ENCODE results near the gene OR7A17. TPM values are rescaled to one million over a fixed set of nuclear protein-coding genes. Genes with fewer than 3 reads are reported as not detected.

OR7A17 gene
- total and polyA plus RNA-seq, 12 donors = not detected

DNA sequence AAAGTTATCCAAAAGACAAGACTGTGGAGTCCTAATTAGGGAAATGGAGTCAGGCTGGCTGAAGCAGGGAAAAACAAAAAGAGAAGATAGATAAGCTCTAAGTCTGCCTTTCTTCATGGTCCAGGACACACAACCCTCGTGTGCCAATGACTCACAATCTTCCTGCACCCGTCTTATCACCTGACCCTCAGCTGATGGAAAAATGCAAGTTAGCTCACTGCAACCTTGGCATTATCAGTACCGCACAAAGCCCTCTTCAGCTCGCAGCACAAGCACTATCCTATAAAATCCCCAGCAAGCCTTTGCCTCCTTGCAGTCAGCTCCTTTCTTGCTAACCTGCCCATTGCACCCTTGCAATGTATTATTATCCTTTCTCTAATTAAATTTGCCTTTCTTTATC, 55.2 kb downstream of the OR7A17 start:
- no peaks in the 10 kb centered on the region for H3K36me3 ChIP-seq
- no peaks in the 10 kb centered on the region for H3K4me1 ChIP-seq
- intact Hi-C loops (cut with DNase I) = no loop called here
- 23 to 42% methylated on average over 4 of the region's 4 CpGs for WGBS, 2 donors
- DNase-seq = no peak
- H3K4me3 ChIP-seq = no peak overlapping the region
- H3K9me3 ChIP-seq = no peaks in the 10 kb centered on the region
- no peak for ATAC-seq
- H3K27ac ChIP-seq = no peak overlapping the region
- H3K27me3 ChIP-seq = peaks cover 0 to 17% (median 5%) of the 10 kb centered on the region in 7 donors
- TF ChIP-seq, protein P1, sequence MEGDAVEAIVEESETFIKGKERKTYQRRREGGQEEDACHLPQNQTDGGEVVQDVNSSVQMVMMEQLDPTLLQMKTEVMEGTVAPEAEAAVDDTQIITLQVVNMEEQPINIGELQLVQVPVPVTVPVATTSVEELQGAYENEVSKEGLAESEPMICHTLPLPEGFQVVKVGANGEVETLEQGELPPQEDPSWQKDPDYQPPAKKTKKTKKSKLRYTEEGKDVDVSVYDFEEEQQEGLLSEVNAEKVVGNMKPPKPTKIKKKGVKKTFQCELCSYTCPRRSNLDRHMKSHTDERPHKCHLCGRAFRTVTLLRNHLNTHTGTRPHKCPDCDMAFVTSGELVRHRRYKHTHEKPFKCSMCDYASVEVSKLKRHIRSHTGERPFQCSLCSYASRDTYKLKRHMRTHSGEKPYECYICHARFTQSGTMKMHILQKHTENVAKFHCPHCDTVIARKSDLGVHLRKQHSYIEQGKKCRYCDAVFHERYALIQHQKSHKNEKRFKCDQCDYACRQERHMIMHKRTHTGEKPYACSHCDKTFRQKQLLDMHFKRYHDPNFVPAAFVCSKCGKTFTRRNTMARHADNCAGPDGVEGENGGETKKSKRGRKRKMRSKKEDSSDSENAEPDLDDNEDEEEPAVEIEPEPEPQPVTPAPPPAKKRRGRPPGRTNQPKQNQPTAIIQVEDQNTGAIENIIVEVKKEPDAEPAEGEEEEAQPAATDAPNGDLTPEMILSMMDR (IDR thresholded peaks at IDR 0.05) = no peak

Other genes starting within 250 kb of the OR7A17 start
- gene ADGRE3, start 211.3 kb downstream of the OR7A17 start, total RNA-seq = under 1 TPM in 7 of 10 donors, not detected in 3; 0.15 to 0.78 (median 0.26) TPM
- gene ADGRE3, start 211.3 kb downstream of the OR7A17 start, polyA plus RNA-seq = under 1 TPM in 1 of 2 donors, not detected in 1; 0.01 TPM
- 10 to 100 TPM in 2 of 10 donors, 1 to 10 TPM in 8; 5.8 to 10.3 (median 8.5) TPM for gene ZNF333, start 196.1 kb downstream of the OR7A17 start, total RNA-seq
- gene ZNF333, start 196.1 kb downstream of the OR7A17 start, polyA plus RNA-seq = 10 to 100 TPM in 1 of 2 donors, 1 to 10 TPM in 1; 4.2 to 12.8 TPM
- 1 to 10 TPM in 4 of 10 donors, under 1 TPM in 6; 0.17 to 5.0 (median 0.87) TPM for gene ADGRE2, start 107.6 kb downstream of the OR7A17 start, total RNA-seq
- under 1 TPM; 0.38 to 0.44 TPM for gene ADGRE2, start 107.6 kb downstream of the OR7A17 start, polyA plus RNA-seq
- gene OR7A5, start 50.9 kb downstream of the OR7A17 start, total RNA-seq = not detected
- not detected for gene OR7A5, start 50.9 kb downstream of the OR7A17 start, polyA plus RNA-seq
- gene OR7C1, start 50.9 kb downstream of the OR7A17 start, total RNA-seq = under 1 TPM in 3 of 10 donors, not detected in 7; 0.02 to 0.06 (median 0.02) TPM
- under 1 TPM; 0.01 to 0.07 TPM for gene OR7C1, start 50.9 kb downstream of the OR7A17 start, polyA plus RNA-seq
- gene OR7A10, start 37.2 kb downstream of the OR7A17 start, total RNA-seq = not detected
- gene OR7A10, start 37.2 kb downstream of the OR7A17 start, polyA plus RNA-seq = not detected
- not detected for gene OR7C2, start 55.4 kb upstream of the OR7A17 start, total RNA-seq
- not detected for gene OR7C2, start 55.4 kb upstream of the OR7A17 start, polyA plus RNA-seq
- gene SLC1A6, start 93.7 kb upstream of the OR7A17 start, total RNA-seq = not detected
- not detected for gene SLC1A6, start 93.7 kb upstream of the OR7A17 start, polyA plus RNA-seq
- not detected for gene CASP14, start 163.3 kb upstream of the OR7A17 start, total RNA-seq
- gene CASP14, start 163.3 kb upstream of the OR7A17 start, polyA plus RNA-seq = not detected
- not detected for gene OR1I1, start 196.1 kb upstream of the OR7A17 start, total RNA-seq
- not detected for gene OR1I1, start 196.1 kb upstream of the OR7A17 start, polyA plus RNA-seq
- gene SYDE1, start 221.3 kb upstream of the OR7A17 start, total RNA-seq = 10 to 100 TPM; 11.5 to 17.1 (median 13.1) TPM
- gene SYDE1, start 221.3 kb upstream of the OR7A17 start, polyA plus RNA-seq = 10 to 100 TPM in 1 of 2 donors, 1 to 10 TPM in 1; 9.4 to 12.9 TPM

All from heart right ventricle (tissue), 16 donors.